Measurements from ENCODE around the gene NBEA.
A peak's percentile ranks its signal among the peaks of the same experiment; 100 is the strongest.

NBEA gene

GRCh38 chr13:35164324-35164932, 222.4 kb downstream of the NBEA start:
- TF ChIP-seq EP300 (IDR thresholded peaks at IDR 0.05; ENCODE audit: borderline replicate concordance) (no peak), FOXM1 (IDR thresholded peaks at IDR 0.05; ENCODE audit: borderline replicate concordance, low read depth) (no peak), RAD21 (IDR thresholded peaks at IDR 0.05; ENCODE audit: low read depth) (peak; percentile 77), TCF12 (IDR thresholded peaks at IDR 0.05; ENCODE audit: low read depth) (no peak), REST (IDR thresholded peaks at IDR 0.05; ENCODE audit: low read depth) (no peak), EGR1 (IDR thresholded peaks at IDR 0.05) (no peak), USF1 (IDR thresholded peaks at IDR 0.05) (no peak), NFIC (IDR thresholded peaks at IDR 0.05) (no peak), MAX (IDR thresholded peaks at IDR 0.05) (no peak)

GRCh38 chr13:35165205-35165604, 223.1 kb downstream of the NBEA start:
- TF ChIP-seq RAD21 (IDR thresholded peaks at IDR 0.05; ENCODE audit: low read depth): no peak
- TF ChIP-seq TEAD4 (IDR thresholded peaks at IDR 0.05): no peak
- TF ChIP-seq REST (IDR thresholded peaks at IDR 0.05; ENCODE audit: low read depth): no peak
- no peak for TF ChIP-seq USF1 (IDR thresholded peaks at IDR 0.05)
- TF ChIP-seq MAX (IDR thresholded peaks at IDR 0.05): no peak
- TF ChIP-seq CREB1 (IDR thresholded peaks at IDR 0.05; ENCODE audit: low read depth): no peak
- TF ChIP-seq EGR1 (IDR thresholded peaks at IDR 0.05): no peak
- TF ChIP-seq TAF1 (IDR thresholded peaks at IDR 0.05; ENCODE audit: low read depth): no peak
- no peak for TF ChIP-seq NFIC (IDR thresholded peaks at IDR 0.05)
- no peak for TF ChIP-seq TCF12 (IDR thresholded peaks at IDR 0.05; ENCODE audit: low read depth)
- TF ChIP-seq EP300 (IDR thresholded peaks at IDR 0.05; ENCODE audit: borderline replicate concordance): no peak
- TF ChIP-seq YY1 (IDR thresholded peaks at IDR 0.05; ENCODE audit: low read depth): no peak
- TF ChIP-seq CEBPB (IDR thresholded peaks at IDR 0.05): no peak
- no peak for TF ChIP-seq FOXM1 (IDR thresholded peaks at IDR 0.05; ENCODE audit: borderline replicate concordance, low read depth)
- TF ChIP-seq ZBTB7A (IDR thresholded peaks at IDR 0.05; ENCODE audit: low read depth): no peak

GRCh38 chr13:35179494-35179893, 237.4 kb downstream of the NBEA start:
- TF ChIP-seq TAF1 (IDR thresholded peaks at IDR 0.05; ENCODE audit: low read depth): no peak
- TF ChIP-seq TEAD4 (IDR thresholded peaks at IDR 0.05): peak; percentile 78

GRCh38 chr13:35179920-35180663, 238.0 kb downstream of the NBEA start:
- no peak for TF ChIP-seq REST (IDR thresholded peaks at IDR 0.05; ENCODE audit: low read depth)
- TF ChIP-seq TEAD4 (IDR thresholded peaks at IDR 0.05): no peak
- TF ChIP-seq CREB1 (IDR thresholded peaks at IDR 0.05; ENCODE audit: low read depth): no peak

GRCh38 chr13:35190241-35190640, 248.2 kb downstream of the NBEA start:
- TF ChIP-seq TAF1 (IDR thresholded peaks at IDR 0.05; ENCODE audit: low read depth) (no peak), YY1 (IDR thresholded peaks at IDR 0.05; ENCODE audit: low read depth) (no peak), EGR1 (IDR thresholded peaks at IDR 0.05) (no peak), NFIC (IDR thresholded peaks at IDR 0.05) (no peak), CREB1 (IDR thresholded peaks at IDR 0.05; ENCODE audit: low read depth) (no peak), FOXM1 (IDR thresholded peaks at IDR 0.05; ENCODE audit: borderline replicate concordance, low read depth) (no peak), USF1 (IDR thresholded peaks at IDR 0.05) (no peak), REST (IDR thresholded peaks at IDR 0.05; ENCODE audit: low read depth) (no peak), EP300 (IDR thresholded peaks at IDR 0.05; ENCODE audit: borderline replicate concordance) (no peak), TCF12 (IDR thresholded peaks at IDR 0.05; ENCODE audit: low read depth) (no peak), TEAD4 (IDR thresholded peaks at IDR 0.05) (no peak), ZBTB7A (IDR thresholded peaks at IDR 0.05; ENCODE audit: low read depth) (no peak), MAX (IDR thresholded peaks at IDR 0.05) (no peak), CEBPB (IDR thresholded peaks at IDR 0.05) (no peak), RAD21 (IDR thresholded peaks at IDR 0.05; ENCODE audit: low read depth) (no peak)

All from Ishikawa (cell line).